ENCODE data around the gene MIA. TPM values are rescaled to one million over a fixed set of nuclear protein-coding genes. Genes with fewer than 3 reads are reported as not detected.
A peak's percentile ranks its signal among the peaks of the same experiment; 100 is the strongest.
"Not testable (repeated sequence)": the region's sequence is repeated elsewhere in the genome, so short reads cannot be mapped to it uniquely, and the experiment has no call there.

Gene MIA
- total and polyA plus RNA-seq, 4 donors, result 1.7 to 3.6 TPM; not detected in 2

- DNase-seq; H3K36me3 ChIP-seq (ENCODE audit: control insufficient read depth in 1 of 2, insufficient read depth in 2 of 2, low read length in 1 of 2); ATAC-seq (ENCODE audit: low FRiP score); H3K9me3 ChIP-seq (ENCODE audit: control insufficient read depth, low read length); H3K4me3 ChIP-seq (ENCODE audit: low read length in 2 of 2); H3K27ac ChIP-seq (ENCODE audit: low read depth in 1 of 2, low read length in 2 of 2); intact Hi-C loops (cut with DNase I); H3K4me1 ChIP-seq (ENCODE audit: control insufficient read depth in 1 of 2, insufficient read depth in 2 of 2, low read length in 2 of 2); H3K27me3 ChIP-seq (ENCODE audit: control insufficient read depth in 1 of 2, insufficient read depth in 2 of 2, low read length in 1 of 2): not testable (repeated sequence)
- 83 to 84% methylated on average over 7 of the region's 7 CpGs for WGBS, 2 donors
Observed at GRCh38 chr19:40812571-40812970, 37.2 kb downstream of the MIA start.

DNA sequence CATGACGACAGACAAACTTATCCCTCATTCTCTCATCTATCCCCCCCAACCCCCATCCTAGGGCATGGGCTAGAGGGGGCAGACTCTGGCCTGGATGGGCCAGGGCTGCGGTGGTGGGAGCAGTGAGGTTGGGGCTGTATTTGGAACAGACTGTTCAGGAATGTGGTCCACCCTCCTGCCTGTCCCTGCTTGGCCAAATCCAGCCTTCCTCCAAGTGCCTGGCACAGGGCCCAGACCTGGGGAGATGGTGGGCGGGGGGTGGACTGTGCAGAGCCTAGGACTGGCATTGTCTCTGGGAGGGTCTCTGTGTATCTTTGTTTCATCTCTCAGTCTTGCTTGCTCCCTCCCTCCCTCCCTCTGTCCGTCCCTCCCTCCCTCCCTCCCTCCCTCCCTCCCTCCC lies 37.9 kb downstream of the MIA start:
- ATAC-seq (ENCODE audit: low FRiP score) (no peak), DNase-seq (peak in 1 of 2 donors; percentile 80)
- 1 to 11% methylated on average over 4 of the region's 4 CpGs for WGBS, 2 donors
- no peak overlapping the region for H3K4me3 ChIP-seq (ENCODE audit: low read length in 2 of 2)
- peaks cover 0 to 2% of the 10 kb centered on the region in 2 donors for H3K36me3 ChIP-seq (ENCODE audit: control insufficient read depth in 1 of 2, insufficient read depth in 2 of 2, low read length in 1 of 2)
- intact Hi-C loops (cut with DNase I), result no loop called here
- no peak overlapping the region for H3K27ac ChIP-seq (ENCODE audit: low read depth in 1 of 2, low read length in 2 of 2)
- peaks cover 0 to 2% of the 10 kb centered on the region in 2 donors for H3K4me1 ChIP-seq (ENCODE audit: control insufficient read depth in 1 of 2, insufficient read depth in 2 of 2, low read length in 2 of 2)
- H3K27me3 ChIP-seq (ENCODE audit: control insufficient read depth in 1 of 2, insufficient read depth in 2 of 2, low read length in 1 of 2), result no peaks in the 10 kb centered on the region
- no peaks in the 10 kb centered on the region for H3K9me3 ChIP-seq (ENCODE audit: control insufficient read depth, low read length)

DNA sequence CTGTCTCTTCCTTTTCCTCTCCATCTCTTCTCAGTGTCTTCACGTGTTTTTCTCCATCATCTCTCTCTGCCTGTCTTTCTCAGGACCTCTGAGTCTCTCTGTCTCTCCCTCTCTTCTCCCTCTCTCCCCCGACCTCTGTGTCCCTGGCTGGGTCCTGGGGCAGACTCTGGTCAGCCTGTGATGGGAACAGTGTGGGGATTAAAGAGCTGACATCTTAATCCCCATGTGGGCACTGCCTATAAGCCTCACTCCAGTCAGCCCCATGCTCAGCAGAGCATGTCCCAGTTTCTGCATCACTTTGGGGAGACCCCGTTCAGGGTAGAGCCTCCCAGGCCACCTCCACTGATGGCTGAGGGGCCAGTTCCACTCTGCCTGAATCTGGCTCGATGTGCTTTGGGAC lies 39.9 kb downstream of the MIA start:
- no peak overlapping the region for H3K27ac ChIP-seq (ENCODE audit: low read depth in 1 of 2, low read length in 2 of 2)
- no peaks in the 10 kb centered on the region for H3K9me3 ChIP-seq (ENCODE audit: control insufficient read depth, low read length)
- 77 to 79% methylated on average over 4 of the region's 4 CpGs for WGBS, 2 donors
- DNase-seq (no peak), ATAC-seq (ENCODE audit: low FRiP score) (no peak)
- intact Hi-C loops (cut with DNase I), result no loop called here
- H3K36me3 ChIP-seq (ENCODE audit: control insufficient read depth in 1 of 2, insufficient read depth in 2 of 2, low read length in 1 of 2), result no peaks in the 10 kb centered on the region
- H3K4me1 ChIP-seq (ENCODE audit: control insufficient read depth in 1 of 2, insufficient read depth in 2 of 2, low read length in 2 of 2), result peaks cover 0 to 4% of the 10 kb centered on the region in 2 donors
- no peak overlapping the region for H3K4me3 ChIP-seq (ENCODE audit: low read length in 2 of 2)
- no peaks in the 10 kb centered on the region for H3K27me3 ChIP-seq (ENCODE audit: control insufficient read depth in 1 of 2, insufficient read depth in 2 of 2, low read length in 1 of 2)

GRCh38 chr19:40818480-40819399 lies 43.4 kb downstream of the MIA start:
- H3K27me3 ChIP-seq (ENCODE audit: control insufficient read depth in 1 of 2, insufficient read depth in 2 of 2, low read length in 1 of 2); H3K4me3 ChIP-seq (ENCODE audit: low read length in 2 of 2); H3K36me3 ChIP-seq (ENCODE audit: control insufficient read depth in 1 of 2, insufficient read depth in 2 of 2, low read length in 1 of 2); H3K9me3 ChIP-seq (ENCODE audit: control insufficient read depth, low read length); H3K27ac ChIP-seq (ENCODE audit: low read depth in 1 of 2, low read length in 2 of 2); H3K4me1 ChIP-seq (ENCODE audit: control insufficient read depth in 1 of 2, insufficient read depth in 2 of 2, low read length in 2 of 2): not testable (repeated sequence)
- intact Hi-C loops (cut with DNase I), result loop anchor here (1.0 to 2.0 kb wide), 2 partner anchors 156 kb away; no protein-coding TSS in a partner anchor
- ATAC-seq (ENCODE audit: low FRiP score), result peak; percentile 84
- 23 to 37% methylated on average over 21 to 35 of the region's 36 CpGs for WGBS, 2 donors
- peak; percentile 87 to 92 for DNase-seq

GRCh38 chr19:40819479-40820234 lies 44.3 kb downstream of the MIA start:
- H3K9me3 ChIP-seq (ENCODE audit: control insufficient read depth, low read length); H3K27ac ChIP-seq (ENCODE audit: low read depth in 1 of 2, low read length in 2 of 2); H3K4me3 ChIP-seq (ENCODE audit: low read length in 2 of 2); H3K27me3 ChIP-seq (ENCODE audit: control insufficient read depth in 1 of 2, insufficient read depth in 2 of 2, low read length in 1 of 2); H3K36me3 ChIP-seq (ENCODE audit: control insufficient read depth in 1 of 2, insufficient read depth in 2 of 2, low read length in 1 of 2); H3K4me1 ChIP-seq (ENCODE audit: control insufficient read depth in 1 of 2, insufficient read depth in 2 of 2, low read length in 2 of 2); DNase-seq: not testable (repeated sequence)
- ATAC-seq (ENCODE audit: low FRiP score), result peak; percentile 74
- intact Hi-C loops (cut with DNase I), result loop anchor here (1.0 to 2.0 kb wide), 2 partner anchors 157 kb away; no protein-coding TSS in a partner anchor
- 44 to 46% methylated on average over 6 of the region's 6 CpGs for WGBS, 2 donors

GRCh38 chr19:40822161-40822560 lies 46.8 kb downstream of the MIA start:
- intact Hi-C loops (cut with DNase I), result no loop called here
- WGBS, 2 donors, result 90 to 92% methylated on average over 22 of the region's 22 CpGs
- no peak for ATAC-seq (ENCODE audit: low FRiP score)
- H3K36me3 ChIP-seq (ENCODE audit: control insufficient read depth in 1 of 2, insufficient read depth in 2 of 2, low read length in 1 of 2), result peaks cover 0 to 4% of the 10 kb centered on the region in 2 donors
- DNase-seq, result no peak
- no peaks in the 10 kb centered on the region for H3K27me3 ChIP-seq (ENCODE audit: control insufficient read depth in 1 of 2, insufficient read depth in 2 of 2, low read length in 1 of 2)
- peaks cover 0 to 2% of the 10 kb centered on the region in 2 donors for H3K4me1 ChIP-seq (ENCODE audit: control insufficient read depth in 1 of 2, insufficient read depth in 2 of 2, low read length in 2 of 2)
- no peak overlapping the region for H3K27ac ChIP-seq (ENCODE audit: low read depth in 1 of 2, low read length in 2 of 2)
- H3K4me3 ChIP-seq (ENCODE audit: low read length in 2 of 2), result no peak overlapping the region
- no peaks in the 10 kb centered on the region for H3K9me3 ChIP-seq (ENCODE audit: control insufficient read depth, low read length)

- H3K4me1 ChIP-seq (ENCODE audit: control insufficient read depth in 1 of 2, insufficient read depth in 2 of 2, low read length in 2 of 2); DNase-seq; H3K9me3 ChIP-seq (ENCODE audit: control insufficient read depth, low read length); intact Hi-C loops (cut with DNase I); H3K36me3 ChIP-seq (ENCODE audit: control insufficient read depth in 1 of 2, insufficient read depth in 2 of 2, low read length in 1 of 2); H3K27ac ChIP-seq (ENCODE audit: low read depth in 1 of 2, low read length in 2 of 2); H3K4me3 ChIP-seq (ENCODE audit: low read length in 2 of 2); ATAC-seq (ENCODE audit: low FRiP score); H3K27me3 ChIP-seq (ENCODE audit: control insufficient read depth in 1 of 2, insufficient read depth in 2 of 2, low read length in 1 of 2): not testable (repeated sequence)
- WGBS, 2 donors, result 37 to 42% methylated on average over 9 of the region's 9 CpGs
Observed at GRCh38 chr19:40822704-40823553, 47.6 kb downstream of the MIA start.

- H3K4me3 ChIP-seq (ENCODE audit: low read length in 2 of 2); intact Hi-C loops (cut with DNase I); ATAC-seq (ENCODE audit: low FRiP score); H3K27ac ChIP-seq (ENCODE audit: low read depth in 1 of 2, low read length in 2 of 2); H3K9me3 ChIP-seq (ENCODE audit: control insufficient read depth, low read length); H3K36me3 ChIP-seq (ENCODE audit: control insufficient read depth in 1 of 2, insufficient read depth in 2 of 2, low read length in 1 of 2); H3K4me1 ChIP-seq (ENCODE audit: control insufficient read depth in 1 of 2, insufficient read depth in 2 of 2, low read length in 2 of 2); H3K27me3 ChIP-seq (ENCODE audit: control insufficient read depth in 1 of 2, insufficient read depth in 2 of 2, low read length in 1 of 2); DNase-seq: not testable (repeated sequence)
- WGBS, 2 donors, result 92 to 95% methylated on average over 16 of the region's 16 CpGs
Observed at GRCh38 chr19:40824916-40825315, 49.6 kb downstream of the MIA start.
